H4 (cell line): ENCODE measurements around the gene RHOBTB1. TPM values are rescaled to one million over a fixed set of nuclear protein-coding genes. Genes with fewer than 3 reads are reported as not detected.
A peak's percentile ranks its signal among the peaks of the same experiment; 100 is the strongest.

Experiments used
- DNase-seq: peaks from one replicate; pipeline ENCODE4 v3.0.0-alpha.2; 2015; ENCODE audit warnings: low spot score
- total RNA-seq: library from RNA; depleted of rRNA; stranded (reverse); fragments of >200 nt; shearing (Covaris generic); gene quantifications from 2 replicates; pipeline ENCODE4 v1.2.3, GENCODE V29; 2014

RHOBTB1 gene
- total RNA-seq, 1 experiment from 2014 or later, result 41.1 TPM

DNA sequence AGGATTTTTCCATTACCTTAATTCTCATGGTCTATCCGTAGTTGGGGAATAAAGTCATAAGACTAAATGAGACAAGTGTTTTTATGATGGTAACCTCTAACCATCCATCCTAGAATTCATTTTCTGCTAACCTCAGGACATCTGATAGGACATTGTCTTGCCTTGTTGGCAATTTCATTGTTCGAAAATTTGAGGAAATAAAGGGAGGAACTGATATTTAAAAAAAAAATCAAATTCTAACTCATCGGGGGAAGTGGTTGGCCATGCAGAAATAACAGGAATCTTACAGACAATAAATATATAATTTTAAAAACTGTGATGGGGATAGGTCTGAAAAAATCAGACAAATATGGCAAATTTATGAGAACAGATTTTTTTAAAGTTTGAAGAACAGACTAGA is 21.7 kb upstream of the RHOBTB1 start:
- no peak for DNase-seq

DNA sequence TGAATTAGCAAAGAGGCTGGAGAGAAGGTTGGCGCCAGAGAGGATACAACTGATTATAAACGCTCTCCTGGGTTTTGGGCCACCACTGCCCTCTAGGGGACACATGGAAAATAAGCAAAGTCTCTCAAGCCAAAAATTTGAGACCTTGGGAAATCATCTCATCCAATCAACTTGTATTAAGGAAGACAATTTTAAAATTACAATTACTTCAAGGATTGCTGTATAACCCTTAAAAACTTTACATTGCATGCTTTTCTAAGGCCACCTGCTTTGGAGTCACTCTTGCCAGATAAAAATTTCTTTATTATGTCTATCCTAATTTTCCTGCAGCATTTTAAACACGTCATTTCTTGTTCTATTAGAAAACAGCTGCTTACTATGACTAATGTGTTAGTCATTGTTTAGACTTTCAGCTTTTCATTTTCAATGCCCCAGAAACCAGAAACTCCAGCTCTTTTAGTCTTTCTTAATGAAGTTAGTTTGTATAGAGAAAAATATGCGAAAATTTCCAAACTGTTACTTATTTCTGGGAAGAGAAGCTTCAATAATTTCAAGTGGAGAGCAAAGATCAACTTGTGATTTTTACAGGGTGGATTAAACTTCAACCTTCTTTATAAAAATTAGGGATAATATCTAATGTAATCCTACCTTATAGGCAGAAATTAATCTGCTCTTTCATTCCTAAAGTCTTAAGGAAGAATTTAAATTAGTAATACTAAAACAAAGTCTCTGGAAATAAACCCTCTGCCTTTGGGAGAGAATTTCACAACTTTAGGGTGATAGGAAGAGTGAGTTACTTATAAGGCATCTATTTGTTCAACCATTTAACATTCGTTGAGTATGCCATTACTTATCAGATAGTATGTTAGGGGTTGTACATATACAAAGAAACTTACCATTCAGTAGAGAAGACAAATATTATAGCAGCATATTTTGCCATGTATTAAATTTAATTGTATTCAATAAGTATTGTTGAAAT is 20.6 kb upstream of the RHOBTB1 start:
- peak; percentile 85 for DNase-seq

GRCh38 chr10:60963441-60964256 is 19.7 kb upstream of the RHOBTB1 start:
- DNase-seq, result peak; percentile 57

- DNase-seq, result peak; percentile 65
Measured at GRCh38 chr10:60962946-60963345, 19.0 kb upstream of the RHOBTB1 start.

GRCh38 chr10:60960913-60961312 is 16.9 kb upstream of the RHOBTB1 start:
- DNase-seq, result no peak

- DNase-seq, result no peak
Measured at GRCh38 chr10:60960031-60960430, 16.0 kb upstream of the RHOBTB1 start.

- DNase-seq, result no peak
Measured at GRCh38 chr10:60958892-60959601, 15.1 kb upstream of the RHOBTB1 start.

- DNase-seq, result no peak
Measured at GRCh38 chr10:60957667-60958221, 13.8 kb upstream of the RHOBTB1 start.

- peak; percentile 64 for DNase-seq
Measured at GRCh38 chr10:60955957-60956425, 12.0 kb upstream of the RHOBTB1 start.

GRCh38 chr10:60955316-60955715 is 11.3 kb upstream of the RHOBTB1 start:
- no peak for DNase-seq

GRCh38 chr10:60954035-60954434 is 10.1 kb upstream of the RHOBTB1 start:
- no peak for DNase-seq

DNA sequence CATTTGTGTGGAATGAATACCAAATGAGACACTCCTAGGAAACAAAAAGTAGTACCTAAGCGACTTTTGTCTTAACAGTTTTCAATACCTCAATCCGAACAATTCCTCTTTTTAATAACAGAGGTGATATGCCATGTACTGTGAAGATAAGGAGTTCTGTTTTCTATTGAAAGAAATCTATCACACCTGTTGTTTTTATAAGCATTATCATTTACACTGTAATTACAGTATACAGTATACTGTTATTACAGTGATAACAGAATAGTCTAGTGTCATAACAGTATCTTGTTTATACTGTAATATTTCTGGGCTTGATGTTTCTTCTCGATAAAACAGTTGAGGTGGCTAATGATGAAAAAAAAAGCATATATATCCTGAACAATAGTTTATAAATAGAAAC is 9.4 kb upstream of the RHOBTB1 start:
- DNase-seq, result no peak

- no peak for DNase-seq
Measured at GRCh38 chr10:60952846-60953220, 8.8 kb upstream of the RHOBTB1 start.

DNA sequence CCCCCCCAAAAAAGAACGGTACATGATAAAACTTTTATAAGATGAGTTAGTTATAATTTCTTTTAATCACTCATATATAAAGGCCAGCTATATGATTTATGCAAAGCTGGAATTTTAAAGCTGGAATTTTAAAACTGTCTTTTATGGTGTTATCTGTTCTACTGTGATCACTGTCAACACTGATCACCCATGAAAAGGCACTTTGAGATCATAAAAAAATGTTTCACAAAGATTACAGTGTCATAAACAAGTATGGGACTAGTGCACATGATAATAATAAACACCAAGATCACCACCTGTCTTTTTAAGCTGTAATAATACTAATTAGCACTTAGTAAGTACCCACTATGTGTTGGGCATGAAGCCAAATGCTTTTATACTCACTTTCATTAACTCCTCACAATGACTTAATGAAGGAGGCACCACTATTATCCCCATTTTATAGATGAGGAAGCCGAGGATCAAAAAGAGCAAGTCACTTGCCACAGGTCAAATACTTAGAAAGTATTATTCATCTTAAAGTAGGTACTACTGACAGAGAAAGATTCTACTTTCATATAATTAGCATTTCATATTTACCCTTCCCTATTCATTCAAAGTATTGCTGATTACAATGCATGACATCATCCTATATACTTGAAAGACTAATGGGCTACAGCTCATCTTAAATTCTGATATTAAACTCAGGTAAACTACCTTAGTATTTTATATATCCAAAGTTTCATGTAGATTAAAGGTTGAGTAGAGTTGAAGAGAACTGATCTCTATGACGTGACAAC is 8.3 kb upstream of the RHOBTB1 start:
- DNase-seq, result no peak

- DNase-seq, result peak; percentile 73
Measured at GRCh38 chr10:60951272-60951724, 7.3 kb upstream of the RHOBTB1 start.

DNA sequence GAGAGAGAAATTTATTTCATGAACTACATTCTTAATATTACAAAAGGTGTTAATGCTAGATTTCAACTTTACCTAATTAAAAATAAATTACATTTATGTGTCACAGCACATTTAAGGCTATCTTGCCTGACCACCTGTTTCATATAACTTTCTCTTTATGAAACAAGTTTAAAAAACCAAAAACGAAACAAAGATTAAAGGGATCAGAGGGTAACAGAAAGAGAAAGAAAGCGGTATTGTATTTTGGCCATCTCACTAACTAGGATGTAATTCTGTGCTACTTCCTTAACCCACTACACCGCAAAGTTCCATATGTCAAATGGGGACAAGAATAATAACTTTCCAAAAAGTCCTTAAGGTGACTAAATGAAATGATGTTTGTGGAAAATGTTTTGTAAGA is 6.3 kb upstream of the RHOBTB1 start:
- DNase-seq, result no peak

GRCh38 chr10:60948851-60949250 is 4.9 kb upstream of the RHOBTB1 start:
- no peak for DNase-seq

- DNase-seq, result no peak
Measured at GRCh38 chr10:60944910-60945297, 919 bp upstream of the RHOBTB1 start.

GRCh38 chr10:60943316-60944057 is 498 bp downstream of the RHOBTB1 start:
- DNase-seq, result peak; percentile 49

- peak; percentile 79 for DNase-seq
Measured at GRCh38 chr10:60942788-60943315, 1.1 kb downstream of the RHOBTB1 start.
